H54 (cell line): ENCODE data around the gene ATAD3C.
"Not testable (repeated sequence)": the region's sequence is repeated elsewhere in the genome, so short reads cannot be mapped to it uniquely, and the experiment has no call there.

Source experiments
- DNase-seq: peaks from one replicate; pipeline ENCODE4 v3.0.0; 2011; ENCODE audit warnings: low spot score, mixed read lengths; ENCODE audit not compliant: insufficient read length
- FAIRE-seq: peaks from 3 replicates; lab custom pipeline; 2011; peaks lifted over from hg19 to GRCh38; lab: Jason Lieb, UNC
- POLR2A ChIP-seq: IDR thresholded peaks from 2 replicates; pipeline ENCODE4 v1.6.1; 2011; ENCODE audit warnings: low read depth, mild to moderate bottlenecking, low read length

The ATAD3C gene

DNA sequence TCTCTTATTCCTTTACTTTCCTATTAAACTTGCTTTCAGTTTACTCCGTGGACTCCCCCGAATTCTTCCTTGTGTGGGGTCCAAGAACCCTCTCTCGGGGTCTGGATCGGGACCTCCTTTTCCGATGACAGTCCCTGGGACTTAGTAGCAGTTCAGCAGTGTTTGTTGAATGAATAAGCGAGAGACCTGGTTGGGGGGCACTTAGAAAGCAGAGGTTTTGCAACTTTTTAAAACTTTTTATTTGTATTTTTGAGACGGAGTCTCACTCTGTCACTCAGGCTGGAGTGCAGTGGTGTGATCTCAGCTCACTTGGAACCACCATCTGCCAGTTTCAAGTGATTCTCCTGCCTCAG lies 26.3 kb upstream of the ATAD3C start:
- FAIRE-seq = no peak
- DNase-seq = no peak

DNA sequence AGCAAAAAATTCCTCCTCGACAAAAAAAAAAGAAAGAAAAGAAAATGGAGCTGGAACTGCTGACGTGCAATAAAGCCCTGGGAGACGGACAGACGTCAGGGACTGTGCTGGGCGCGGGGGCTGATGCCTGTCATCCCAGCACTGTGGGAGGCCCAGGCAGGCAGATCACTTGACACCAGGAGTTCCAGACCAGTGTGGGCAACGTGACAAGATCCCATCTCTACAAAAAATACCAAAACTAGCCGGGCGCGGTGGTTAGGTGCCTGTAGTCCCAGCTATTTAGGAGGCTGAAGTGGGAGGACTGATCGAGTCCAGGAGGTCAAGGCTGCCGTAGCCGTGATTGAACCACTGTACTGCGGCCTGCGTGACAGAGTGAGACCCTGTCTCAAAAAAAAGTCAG lies 24.8 kb upstream of the ATAD3C start:
- FAIRE-seq (no peak), DNase-seq (no peak)
- no peak for TF ChIP-seq POLR2A

More for the DNA sequence above, 26.3 kb upstream of the ATAD3C start:
- TF ChIP-seq POLR2A = no peak

DNA sequence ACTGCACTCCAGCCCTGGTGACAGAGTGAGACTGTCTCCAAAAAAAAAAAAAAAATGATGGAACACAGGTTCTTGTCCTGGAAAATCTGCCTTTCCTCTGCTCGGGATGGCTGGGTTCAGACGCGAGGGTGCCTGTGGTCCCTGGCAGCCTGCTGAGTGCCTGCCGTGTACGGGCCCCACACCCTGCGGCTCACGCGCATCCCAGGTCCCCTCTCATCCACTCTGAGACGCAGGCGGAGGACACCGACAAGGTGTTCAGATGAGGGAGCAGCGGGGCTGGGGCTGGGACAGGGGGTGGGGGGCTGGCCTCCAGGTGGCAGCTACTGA lies 24.1 kb upstream of the ATAD3C start:
- no peak for DNase-seq
- no peak for TF ChIP-seq POLR2A
- no peak for FAIRE-seq

DNA sequence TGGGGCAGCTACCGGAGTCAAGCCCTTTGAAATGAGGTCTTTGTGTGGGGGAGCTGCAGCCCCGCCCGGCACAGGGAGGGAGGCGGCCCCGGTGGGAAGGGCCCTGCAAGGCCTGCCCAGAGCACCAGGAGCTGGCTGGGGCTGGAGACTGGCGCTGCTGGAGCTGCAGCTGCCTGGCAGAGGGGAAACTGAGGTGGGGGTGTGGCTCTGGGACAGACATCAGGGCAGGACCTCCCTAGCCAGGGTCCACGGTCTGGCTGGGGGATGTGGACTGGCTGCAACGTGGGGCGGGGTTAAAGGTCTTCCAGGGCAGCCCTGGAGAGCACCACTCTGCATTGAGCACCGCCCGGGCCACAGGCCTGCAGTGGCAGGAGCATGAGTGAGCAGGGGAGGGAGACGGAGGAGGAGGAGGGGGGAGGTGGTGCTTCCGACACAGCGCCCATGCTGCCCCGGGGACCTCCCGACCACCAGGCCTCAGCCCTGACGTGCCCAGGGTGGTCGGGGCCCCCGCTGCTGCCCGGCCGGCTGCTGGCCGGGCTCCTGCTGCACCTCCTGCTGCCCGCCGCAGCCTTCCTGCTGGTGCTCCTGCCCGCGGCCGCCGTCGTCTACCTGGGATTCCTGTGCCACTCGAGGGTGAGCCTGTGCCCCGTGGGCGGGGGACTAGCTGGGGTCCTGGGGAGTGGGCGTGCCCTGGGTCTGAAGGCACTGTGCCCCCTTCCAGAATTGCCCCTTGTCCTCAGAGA lies 23.6 kb upstream of the ATAD3C start:
- TF ChIP-seq POLR2A = no peak
- DNase-seq (no peak), FAIRE-seq (no peak)

DNA sequence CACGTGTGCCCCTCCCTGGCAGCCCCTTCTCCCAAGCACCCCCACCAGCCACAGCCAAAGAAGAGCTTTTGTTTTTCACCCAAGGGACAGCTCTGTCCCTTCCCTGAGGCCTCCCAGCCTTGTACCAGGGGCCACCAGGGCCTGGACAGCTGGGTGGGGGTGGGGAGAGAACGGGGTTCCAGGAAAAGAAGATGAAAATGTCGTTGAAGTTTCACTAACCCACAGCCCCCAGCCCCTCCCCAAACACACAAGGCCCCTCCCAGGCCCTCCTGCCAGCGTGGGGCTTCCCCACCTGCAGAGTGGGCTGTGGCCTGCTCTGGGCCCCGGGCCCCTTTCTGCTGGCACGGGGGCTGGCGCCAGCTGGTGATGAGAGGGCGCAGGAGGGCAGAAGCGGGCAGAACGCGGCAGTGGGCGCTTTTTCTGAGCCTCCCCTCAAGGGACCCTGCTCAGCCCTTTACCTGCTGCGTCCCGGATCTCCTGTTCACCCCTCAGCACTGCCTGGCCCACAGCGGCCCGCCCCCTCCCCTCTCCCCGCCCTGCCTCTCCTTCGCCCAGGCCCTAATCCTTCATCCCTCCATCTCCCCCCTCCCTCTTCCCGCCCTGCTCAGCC lies 22.9 kb upstream of the ATAD3C start:
- no peak for FAIRE-seq
- DNase-seq = no peak
- TF ChIP-seq POLR2A = no peak

DNA sequence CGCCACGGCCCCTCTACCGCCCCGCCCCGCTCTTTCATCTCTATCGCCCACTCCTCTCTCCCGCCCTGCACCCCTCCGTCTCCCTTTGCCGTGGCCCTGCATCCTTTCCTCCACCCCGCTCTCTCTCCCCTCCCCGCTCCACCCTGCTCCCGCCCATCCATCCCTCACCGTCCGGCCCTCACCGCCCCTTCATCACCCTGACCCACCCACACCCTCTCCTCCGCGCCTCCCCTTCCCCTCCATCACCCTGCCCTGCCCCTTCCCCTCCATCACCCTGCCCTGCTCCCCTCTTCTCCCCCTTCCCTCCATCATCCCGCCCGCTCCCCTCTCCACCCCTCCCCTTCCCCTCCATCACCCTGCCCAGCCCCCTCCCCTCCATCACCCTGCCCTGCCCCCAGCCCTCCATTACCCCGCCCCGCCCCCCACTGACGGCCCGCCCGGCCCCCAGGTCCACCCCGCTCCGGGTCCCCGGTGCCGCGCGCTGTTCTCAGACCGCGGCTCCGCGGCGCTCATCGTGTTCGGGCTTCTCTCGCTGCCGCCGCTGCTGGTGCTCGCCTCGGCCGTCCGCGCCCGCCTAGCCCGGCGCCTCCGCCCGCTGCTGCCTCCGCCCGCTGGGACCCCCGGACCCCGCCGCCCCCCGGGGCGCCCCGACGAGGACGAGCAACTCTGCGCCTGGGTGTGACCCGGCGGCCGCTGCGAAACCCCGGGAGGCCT lies 22.2 kb upstream of the ATAD3C start:
- FAIRE-seq (no peak), DNase-seq (no peak)
- TF ChIP-seq POLR2A = no peak

DNA sequence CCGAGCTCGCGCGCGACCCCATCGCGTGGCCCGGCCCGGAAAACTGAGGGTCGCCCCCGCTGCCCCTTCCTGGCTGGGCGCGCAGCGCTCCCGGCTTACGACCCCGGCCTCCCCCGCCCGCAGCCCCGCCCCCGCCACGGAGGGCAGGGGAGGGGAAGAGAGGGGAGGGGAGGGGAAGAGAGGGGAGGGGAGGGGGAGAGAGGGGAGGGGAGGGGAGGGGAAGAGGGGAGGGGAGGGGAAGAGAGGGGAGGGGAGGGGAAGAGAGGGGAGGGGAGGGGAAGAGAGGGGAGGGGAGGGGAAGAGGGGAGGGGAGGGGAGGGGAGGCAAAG lies 21.7 kb upstream of the ATAD3C start:
- no peak for DNase-seq
- FAIRE-seq = no peak
- no peak for TF ChIP-seq POLR2A

DNA sequence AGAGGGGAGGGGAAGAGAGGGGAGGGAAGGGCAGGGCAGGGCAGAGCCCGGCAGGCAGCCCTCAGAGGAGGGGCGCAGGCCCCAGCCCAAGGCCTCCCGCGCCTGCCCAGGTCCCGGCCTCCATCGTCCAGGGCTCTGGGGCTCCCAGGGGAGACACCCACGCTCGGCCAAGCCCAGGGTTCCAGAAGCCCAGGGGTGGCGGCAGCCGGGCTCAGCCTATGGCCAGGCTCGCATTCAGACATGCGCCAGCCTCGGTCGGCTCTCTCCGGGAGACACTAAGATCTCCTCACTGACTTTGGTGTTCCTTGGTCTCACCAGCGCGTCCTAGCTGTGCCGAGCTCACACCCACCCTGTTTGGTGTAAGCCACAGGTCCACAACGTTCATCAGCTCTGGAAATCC lies 21.3 kb upstream of the ATAD3C start:
- DNase-seq (no peak), FAIRE-seq (no peak)
- no peak for TF ChIP-seq POLR2A

DNA sequence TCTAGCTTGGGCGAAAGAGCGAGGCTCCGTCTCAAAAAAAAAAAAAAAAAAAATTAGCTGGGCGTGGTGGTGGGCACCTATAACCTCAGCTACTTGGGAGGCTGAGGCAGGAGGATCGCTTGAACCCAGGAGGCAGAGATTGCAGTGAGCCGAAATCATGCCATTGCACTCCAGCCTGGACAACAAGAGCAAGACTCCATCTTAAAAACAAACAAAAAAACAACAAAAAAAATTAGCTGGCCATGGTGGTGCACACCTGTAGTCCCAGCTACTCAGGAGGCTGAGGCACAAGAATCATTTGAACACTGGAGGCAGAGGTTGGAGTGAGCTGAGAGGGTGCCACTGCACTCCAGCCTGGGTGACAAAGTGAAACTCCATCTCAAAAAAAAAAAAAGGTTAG lies 20.5 kb upstream of the ATAD3C start:
- DNase-seq, FAIRE-seq: not testable (repeated sequence)

DNA sequence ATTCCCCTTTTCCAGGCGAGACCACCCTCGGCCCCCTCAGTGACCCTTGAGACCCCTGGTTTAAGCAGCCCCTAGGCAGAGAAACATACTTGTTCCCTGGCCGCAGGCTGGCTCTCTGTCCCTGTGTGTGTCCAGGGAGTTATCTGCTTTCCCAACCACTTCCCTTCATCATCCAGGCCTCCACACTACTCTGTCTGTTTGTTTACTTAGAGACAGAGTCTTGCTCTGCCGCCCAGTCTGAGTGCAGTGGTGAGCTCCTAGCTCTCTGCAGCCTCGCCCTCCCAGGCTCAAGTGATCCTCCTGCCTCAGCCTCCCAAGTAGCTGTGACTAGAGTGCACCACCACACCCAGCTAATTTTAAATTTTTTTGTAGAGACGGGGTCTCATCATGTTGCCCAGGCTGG lies 19.8 kb upstream of the ATAD3C start:
- no peak for TF ChIP-seq POLR2A
- FAIRE-seq = no peak

DNA sequence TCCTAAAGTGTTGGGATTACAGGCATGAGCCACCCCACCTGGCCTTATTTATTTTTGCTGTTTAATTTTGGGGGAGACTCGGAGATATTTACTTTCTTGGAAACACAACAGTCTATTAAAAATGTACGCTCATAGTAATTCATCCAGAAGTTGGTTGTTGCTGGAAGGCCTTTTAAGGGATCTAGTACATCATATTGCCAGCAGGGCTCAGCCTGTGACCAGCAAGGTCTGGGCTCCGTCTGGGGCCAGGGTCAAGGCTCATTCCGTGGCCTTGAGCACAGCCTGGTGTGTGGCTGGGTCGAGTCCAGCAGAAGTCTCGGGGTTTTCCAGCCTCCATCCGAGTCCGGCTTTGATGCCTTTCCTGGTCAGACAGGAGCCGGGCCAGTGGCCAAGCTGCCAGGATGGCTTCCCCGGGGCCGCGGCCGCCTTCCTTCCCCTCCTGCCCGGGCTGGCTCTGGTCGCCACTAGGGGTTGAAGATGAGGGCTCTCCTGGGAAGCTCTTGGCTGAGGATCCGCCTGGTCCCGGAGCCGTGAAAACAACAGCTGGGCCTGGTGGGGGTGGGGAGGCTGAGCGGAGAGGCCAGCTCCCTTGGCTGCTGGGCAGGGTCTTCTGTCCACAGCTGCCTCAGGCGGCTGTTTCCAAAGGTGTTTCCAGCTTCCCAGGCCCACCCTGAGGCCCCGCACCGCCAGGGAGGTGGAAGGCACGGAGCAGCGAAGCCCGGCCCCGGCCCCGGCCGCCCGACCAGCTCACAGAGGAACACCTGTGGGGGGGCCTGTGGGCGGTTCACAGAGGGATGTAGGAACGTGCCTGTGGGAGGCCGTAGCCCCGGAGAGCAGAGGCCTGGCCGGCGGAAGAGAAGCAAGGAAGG lies 19.1 kb upstream of the ATAD3C start:
- TF ChIP-seq POLR2A = no peak
- DNase-seq = peak; percentile 70
- peak; percentile 41 for FAIRE-seq

More for the DNA sequence above, 19.8 kb upstream of the ATAD3C start:
- DNase-seq = no peak

DNA sequence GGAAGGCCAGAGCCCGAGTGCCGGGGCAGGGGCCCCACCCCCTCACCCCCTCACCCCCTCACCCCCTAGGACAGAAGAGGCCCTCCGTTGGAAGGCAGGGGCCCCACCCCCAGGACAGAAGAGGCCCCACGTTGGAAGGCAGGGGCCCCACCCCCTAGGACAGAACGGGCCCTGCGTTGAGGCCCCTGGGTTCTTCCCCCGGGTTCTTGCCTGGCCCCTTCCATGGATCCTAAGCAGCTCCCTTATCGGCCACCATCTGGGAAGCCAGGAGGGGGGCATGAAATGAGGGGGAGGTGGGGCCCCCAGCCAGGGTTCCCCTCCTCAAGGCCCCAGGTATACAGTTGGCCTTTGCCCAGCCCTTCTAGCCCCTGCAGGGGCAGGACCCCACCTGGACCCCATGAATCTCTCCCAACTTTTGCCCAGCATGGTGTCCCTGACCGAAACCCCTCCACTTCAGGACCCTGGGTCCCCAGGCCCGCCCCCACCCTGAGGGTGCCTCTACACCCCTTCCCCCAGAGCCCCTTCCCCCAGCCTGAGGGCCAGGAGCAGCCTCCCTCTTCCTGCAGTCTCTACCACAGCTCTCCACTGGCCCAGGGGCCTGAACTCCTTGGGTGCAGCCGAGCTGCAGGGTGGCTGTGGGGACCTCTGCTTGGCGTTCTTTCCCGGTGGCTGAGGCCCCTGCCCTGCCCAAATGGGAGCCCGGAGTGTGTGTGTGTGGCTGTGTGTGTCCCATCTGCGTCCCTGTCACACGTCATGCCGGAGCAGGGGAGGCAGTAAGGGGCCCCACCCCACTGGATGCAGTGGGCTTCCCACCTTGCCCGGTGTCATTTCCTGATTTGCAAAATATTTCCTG lies 18.3 kb upstream of the ATAD3C start:
- TF ChIP-seq POLR2A = no peak
- FAIRE-seq (no peak), DNase-seq (no peak)

DNA sequence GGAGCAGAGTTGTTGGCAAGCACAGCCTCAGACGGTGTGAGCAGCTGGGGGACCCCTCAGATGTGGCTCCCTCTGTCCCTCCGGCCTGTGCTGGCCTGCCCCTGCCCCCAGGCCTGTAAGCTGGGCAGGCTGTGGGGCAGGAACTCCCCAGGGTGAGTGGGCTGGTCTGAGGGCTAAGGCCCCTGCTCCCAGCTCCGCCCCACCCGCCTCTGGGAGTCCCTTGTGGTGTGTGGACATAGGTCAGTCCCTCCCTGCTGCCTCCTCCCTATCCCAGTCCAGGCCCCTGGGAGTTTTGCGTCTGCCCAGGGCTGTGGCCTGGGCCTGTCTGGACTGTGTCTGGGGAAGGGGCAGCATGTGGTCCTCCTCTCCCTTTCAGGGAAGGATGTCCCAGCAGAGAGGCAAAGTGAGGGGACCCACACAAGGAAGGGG lies 17.6 kb upstream of the ATAD3C start:
- FAIRE-seq (peak; percentile 75), DNase-seq (no peak)
- TF ChIP-seq POLR2A = no peak
